OCI-LY7 (cell line): ENCODE data around the gene DNASE1L1. TPM values are rescaled to one million over a fixed set of nuclear protein-coding genes. Genes with fewer than 3 reads are reported as not detected.

ENCODE experiments used
- BruUV-seq: library from RNA; stranded (reverse); fragments of 400-500 nt; replicated peaks from 2 replicates; lab custom pipeline; 2021; lab: Mats Ljungman, UMichigan
- CTCF ChIA-PET: fragments of 300-600 bp; sonication (Branson Sonifier 250); formaldehyde crosslinking; loops from one replicate; lab custom pipeline; 2022; ENCODE audit warnings: antibody characterized with exemption; ENCODE audit not compliant: unreplicated experiment; lab: Charles Lee
- POLR2A ChIA-PET: fragments of 300-600 bp; sonication (Branson Sonifier 250); formaldehyde crosslinking; loops from one replicate; lab custom pipeline; 2022; ENCODE audit warnings: antibody characterized with exemption; lab: Charles Lee
- DNase-seq: peaks from one replicate; pipeline ENCODE4 v3.0.0-alpha.2; 2015; ENCODE audit warnings: low spot score
- H2AFZ ChIP-seq: fragments of 200-600 bp; sonication (generic), shearing (Covaris generic); 2 replicates; pipeline ENCODE4 v1.6.1; 2014; ENCODE audit warnings: mild to moderate bottlenecking, antibody characterized with exemption, low read length, moderate library complexity
- H3K27ac ChIP-seq: fragments of 200-600 bp; sonication (generic); 2 replicates; pipeline ENCODE4 v1.5.1; 2014; ENCODE audit warnings: mixed run types, low read depth, mild to moderate bottlenecking, moderate library complexity, low read length, inconsistent platforms; ENCODE audit not compliant: poor library complexity, severe bottlenecking
- H3K36me3 ChIP-seq: fragments of 200-600 bp; sonication (generic); 2 replicates; pipeline ENCODE4 v1.6.1; 2014; ENCODE audit warnings: mild to moderate bottlenecking, antibody characterized with exemption, low read length, moderate library complexity, mixed read lengths; ENCODE audit not compliant: insufficient read depth
- H3K4me1 ChIP-seq: fragments of 200-600 bp; sonication (generic); 2 replicates; pipeline ENCODE4 v1.5.1; 2014; ENCODE audit warnings: mild to moderate bottlenecking, low read length; ENCODE audit not compliant: insufficient read depth, poor library complexity, severe bottlenecking
- H3K4me2 ChIP-seq: fragments of 200-600 bp; sonication (generic); 2 replicates; pipeline ENCODE4 v1.6.1; 2014; ENCODE audit warnings: mild to moderate bottlenecking, low read length
- H3K4me3 ChIP-seq: fragments of 200-600 bp; sonication (generic); 2 replicates; pipeline ENCODE4 v1.5.1; 2014; ENCODE audit warnings: mild to moderate bottlenecking, low read depth, low read length; ENCODE audit not compliant: poor library complexity, severe bottlenecking
- H3K79me2 ChIP-seq: fragments of 200-600 bp; sonication (generic); 2 replicates; pipeline ENCODE4 v1.6.1; 2016; ENCODE audit warnings: low read depth, mild to moderate bottlenecking, low read length, moderate library complexity, mixed read lengths; ENCODE audit not compliant: insufficient read depth
- H3K9me2 ChIP-seq: fragments of 200-600 bp; sonication (generic); 2 replicates; pipeline ENCODE4 v1.6.1; 2016; ENCODE audit warnings: mild to moderate bottlenecking, low read length, mixed read lengths; ENCODE audit not compliant: insufficient read depth
- H3K9me3 ChIP-seq: fragments of 200-600 bp; sonication (generic); 2 replicates; pipeline ENCODE4 v1.6.1; 2014; ENCODE audit warnings: mild to moderate bottlenecking, mixed run types, low read length, mixed read lengths
- H4K20me1 ChIP-seq: fragments of 200-600 bp; sonication (generic); 2 replicates; pipeline ENCODE4 v1.6.1; 2014; ENCODE audit warnings: mild to moderate bottlenecking, antibody characterized with exemption, low read length, moderate library complexity, mixed read lengths; ENCODE audit not compliant: insufficient read depth
- EZH2phosphoT487 ChIP-seq: fragments of 200-600 bp; sonication (generic); IDR thresholded peaks from 2 replicates; pipeline ENCODE4 v1.6.1; 2018; ENCODE audit warnings: low read depth, borderline replicate concordance, mild to moderate bottlenecking, mixed run types, antibody characterized with exemption, low read length, moderate library complexity, mixed read lengths
- intact Hi-C: fragments of 100-400 bp; cut with micrococcal nuclease; formaldehyde crosslinking; loops from one replicate; pipeline ENCODE4 v1.10.0; 2022; ENCODE audit not compliant: unreplicated experiment
- total RNA-seq, 2 experiments: library from RNA; depleted of rRNA in 1 of 2; stranded (reverse); fragments of >200 nt in 1 of 2; shearing (Covaris generic) in 1 of 2; gene quantifications; 2 replicates each; pipeline ENCODE4 v1.2.3, GENCODE V29; 2014 to 2022
- TF ChIP-seq, protein P1 (sequence below): fragments of 200-600 bp; sonication (generic); conservative IDR thresholded peaks from 2 replicates; pipeline ENCODE4 v1.5.1; 2014; ENCODE audit warnings: mild to moderate bottlenecking, antibody characterized with exemption, low read length, moderate library complexity, mixed read lengths

DNASE1L1 gene
- total RNA-seq, 2 experiments from 2014 or later = 23.1 to 30.1 TPM

DNA sequence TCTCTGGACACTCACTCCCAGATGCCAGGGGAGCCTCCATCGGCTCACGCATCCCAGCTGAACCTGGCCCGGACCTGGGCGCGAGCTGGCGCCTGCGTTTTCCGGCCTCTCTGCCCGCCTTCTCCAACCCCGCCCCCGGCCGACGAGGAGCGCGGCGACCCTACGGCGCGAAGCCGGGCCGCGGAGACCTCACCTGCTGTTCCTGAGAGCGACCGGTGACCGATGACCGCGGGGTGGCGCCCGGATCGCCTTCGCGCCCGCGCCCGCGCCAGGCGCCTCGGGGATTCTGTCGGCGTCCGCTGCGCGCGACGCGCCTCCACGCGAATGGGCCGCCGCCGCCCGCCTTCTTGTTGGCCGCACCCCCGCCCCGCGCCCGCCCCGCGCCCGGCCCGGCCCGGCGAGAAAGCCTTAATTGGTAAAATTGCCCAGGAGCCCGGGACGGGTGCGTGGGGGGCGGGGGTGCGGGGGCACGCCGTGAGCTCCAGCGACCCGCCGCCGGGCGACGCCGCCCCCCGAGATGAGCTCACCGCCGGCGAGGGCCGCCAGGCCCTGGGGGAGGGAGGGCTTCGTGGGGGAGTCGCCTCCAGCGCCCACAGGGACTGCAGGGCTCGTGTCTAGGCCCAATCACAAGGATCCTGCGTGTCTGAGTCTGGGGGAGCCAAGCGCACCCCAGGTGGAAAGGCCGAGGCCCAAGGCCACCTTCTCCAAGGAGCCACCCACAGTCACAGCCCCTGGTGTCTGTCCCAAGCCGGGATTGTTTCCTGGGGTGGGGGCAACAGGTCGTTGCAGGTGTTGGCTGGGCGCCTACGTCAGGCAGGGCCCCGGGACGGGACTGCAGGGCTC, 34.5 kb downstream of the DNASE1L1 start, which contains the start of gene FLNA:
FLNA (minus strand) TSS at position 322 of the 843 bp plus-strand sequence. CDS start 3,389 bp downstream, outside the sequence.
- no peak within 1 kb of the TSS for H3K27ac ChIP-seq
- H3K4me1 ChIP-seq = peaks cover 36% of the 10 kb centered on the region
- no TSS peak for BruUV-seq

DNA sequence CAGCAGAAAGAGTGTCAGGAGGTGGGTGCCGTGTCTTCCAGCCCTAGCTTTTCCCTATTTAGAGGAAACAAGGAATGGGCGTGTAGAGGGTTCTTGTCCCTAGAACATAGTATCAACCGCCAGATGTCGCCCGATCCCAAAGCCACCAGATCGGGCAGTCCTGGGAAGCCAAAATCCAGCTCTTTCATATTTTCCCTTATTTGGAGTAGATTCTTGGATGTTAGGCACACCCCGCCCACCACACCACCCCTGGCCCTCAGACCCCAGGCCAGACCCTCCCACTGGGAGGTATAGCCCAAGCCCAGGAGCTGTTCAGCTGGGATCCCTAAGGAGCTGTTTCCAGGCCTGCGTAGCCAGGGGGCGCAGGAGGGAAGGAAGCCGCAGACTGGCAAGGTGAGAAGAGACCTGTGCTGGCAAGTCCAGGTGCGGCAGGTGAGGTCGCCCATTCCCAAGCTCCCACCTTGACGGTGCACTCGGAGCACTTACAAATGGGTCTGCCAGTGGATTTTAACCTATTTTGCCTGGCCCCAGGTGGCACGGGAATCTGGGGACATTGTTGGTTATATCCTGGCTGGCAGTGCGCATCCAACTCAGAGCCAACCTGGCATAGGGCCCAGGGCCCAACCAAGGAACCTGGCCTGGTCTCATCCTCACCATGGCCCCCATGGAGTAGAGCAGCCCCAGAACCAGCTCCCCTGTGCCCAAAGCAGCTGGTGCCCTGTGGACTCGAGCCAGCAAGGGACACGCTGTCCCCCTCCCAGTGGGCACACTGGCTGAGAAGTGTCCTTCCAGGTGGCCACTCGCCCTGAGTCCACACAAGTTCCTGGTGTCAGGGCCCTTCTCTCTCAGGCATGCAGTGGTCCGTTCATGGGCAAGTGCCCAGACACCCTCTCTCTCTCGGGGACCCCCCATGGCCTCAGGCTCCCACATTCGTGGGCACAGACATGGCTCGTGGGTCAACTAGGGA, 35.4 kb downstream of the DNASE1L1 start:
- intact Hi-C loops = loop anchor here (2.0 to 10.0 kb wide), 2 partner anchors 53 to 449 kb away; partner anchors contain the start of gene ARHGAP4
- peaks cover 16% of the 10 kb centered on the region; the same call in 1 of the 2 replicates for H3K79me2 ChIP-seq
- no peak overlapping the region for H2AFZ ChIP-seq
- no peak overlapping the region for H3K27ac ChIP-seq
- TF ChIP-seq EZH2phosphoT487 = no peak
- TF ChIP-seq, protein P1, sequence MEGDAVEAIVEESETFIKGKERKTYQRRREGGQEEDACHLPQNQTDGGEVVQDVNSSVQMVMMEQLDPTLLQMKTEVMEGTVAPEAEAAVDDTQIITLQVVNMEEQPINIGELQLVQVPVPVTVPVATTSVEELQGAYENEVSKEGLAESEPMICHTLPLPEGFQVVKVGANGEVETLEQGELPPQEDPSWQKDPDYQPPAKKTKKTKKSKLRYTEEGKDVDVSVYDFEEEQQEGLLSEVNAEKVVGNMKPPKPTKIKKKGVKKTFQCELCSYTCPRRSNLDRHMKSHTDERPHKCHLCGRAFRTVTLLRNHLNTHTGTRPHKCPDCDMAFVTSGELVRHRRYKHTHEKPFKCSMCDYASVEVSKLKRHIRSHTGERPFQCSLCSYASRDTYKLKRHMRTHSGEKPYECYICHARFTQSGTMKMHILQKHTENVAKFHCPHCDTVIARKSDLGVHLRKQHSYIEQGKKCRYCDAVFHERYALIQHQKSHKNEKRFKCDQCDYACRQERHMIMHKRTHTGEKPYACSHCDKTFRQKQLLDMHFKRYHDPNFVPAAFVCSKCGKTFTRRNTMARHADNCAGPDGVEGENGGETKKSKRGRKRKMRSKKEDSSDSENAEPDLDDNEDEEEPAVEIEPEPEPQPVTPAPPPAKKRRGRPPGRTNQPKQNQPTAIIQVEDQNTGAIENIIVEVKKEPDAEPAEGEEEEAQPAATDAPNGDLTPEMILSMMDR = 0 out of 2 replicates have a peak, but pooled peaks have one; percentile 5
- CTCF ChIA-PET = no interaction called here
- BruUV-seq = no TSS peak
- H3K4me1 ChIP-seq = peaks cover 43% of the 10 kb centered on the region
- H3K4me3 ChIP-seq = no peak overlapping the region
- POLR2A ChIA-PET = interaction anchor here (0.5 kb wide), 1 partner anchor 151 kb away, joined by 4 read pairs; no protein-coding TSS in a partner anchor
- no peaks in the 10 kb centered on the region for H3K9me3 ChIP-seq
- H3K9me2 ChIP-seq = no peaks in the 10 kb centered on the region
- H3K36me3 ChIP-seq = no peaks in the 10 kb centered on the region
- H3K4me2 ChIP-seq = peak overlapping the region; percentile 51
- DNase-seq = no peak
- H4K20me1 ChIP-seq = 0 out of 2 replicates have a peak, but pooled peaks cover 3% of the 10 kb centered on the region

More for the DNA sequence above, 34.5 kb downstream of the DNASE1L1 start, which contains the start of gene FLNA:
- no peak within 1 kb of the TSS for H3K4me3 ChIP-seq
- H3K79me2 ChIP-seq = peaks cover 11% of the 10 kb centered on the region
- 0 out of 2 replicates have a peak, but pooled peaks cover 3% of the 10 kb centered on the region for H4K20me1 ChIP-seq
- no peak for DNase-seq
- no peaks in the 10 kb centered on the region for H3K36me3 ChIP-seq
- TF ChIP-seq, protein P1 = peak; percentile 22; the same call in 1 of the 2 replicates
- TF ChIP-seq EZH2phosphoT487 = no peak
- no peaks in the 10 kb centered on the region for H3K9me2 ChIP-seq
- CTCF ChIA-PET = no interaction called here
- H3K4me2 ChIP-seq = peak within 1 kb of the TSS; percentile 51
- H3K9me3 ChIP-seq = no peaks in the 10 kb centered on the region
- H2AFZ ChIP-seq = peak within 1 kb of the TSS; percentile 66
- POLR2A ChIA-PET = no interaction called here
- intact Hi-C loops = loop anchor here (2.0 to 10.0 kb wide), 2 partner anchors 54 to 450 kb away; partner anchors contain the start of gene ARHGAP4
